B cell (primary cell): ENCODE data around the gene ASMTL. TPM values are rescaled to one million over a fixed set of nuclear protein-coding genes. Genes with fewer than 3 reads are reported as not detected.

Experiments
- ATAC-seq: fragments of 200-7000 bp; cut with Tn5 transposase; one replicate; pipeline ENCODE4 v1.10.0; 2021; ENCODE audit warnings: low read depth, mild to moderate bottlenecking, moderate number of reproducible peaks, moderate library complexity
- CTCF ChIA-PET: fragments of 350-600 bp; sonication (Branson Sonifier 250); formaldehyde crosslinking; loops from one replicate; lab custom pipeline; 2021; ENCODE audit warnings: antibody characterized with exemption, inconsistent platforms; lab: Charles Lee
- POLR2A ChIA-PET: fragments of 350-600 bp; sonication (Branson Sonifier 250); formaldehyde crosslinking; loops from one replicate; lab custom pipeline; 2021; ENCODE audit warnings: antibody characterized with exemption; lab: Charles Lee
- DNase-seq: peaks from one replicate; pipeline ENCODE4 v3.0.0; 2013
- H2AFZ ChIP-seq: 2 replicates; pipeline ENCODE4 v1.6.1; 2012; ENCODE audit warnings: mild to moderate bottlenecking, low read depth, low read length; ENCODE audit not compliant: insufficient read depth, poor library complexity, severe bottlenecking
- H3K27ac ChIP-seq, 2 donors: 1 replicate in 1 of 2; 2 replicates in 1 of 2; pipeline ENCODE4 v1.5.1; 2012 to 2013; ENCODE audit warnings: low read length in 2 of 2, mild to moderate bottlenecking in 2 of 2, moderate library complexity in 1 of 2
- H3K27me3 ChIP-seq, 4 experiments: fragments of 200-600 bp in 1 of 4; sonication (generic) in 1 of 4; replicated peaks in 1 of 4; 1 replicate in 2 of 4; 2 replicates in 2 of 4; pipeline versions ENCODE4 v1.6.1 to v1.7.0; 2013 to 2016; ENCODE audit warnings: low read length in 3 of 4, mild to moderate bottlenecking in 2 of 4, mixed read lengths in 1 of 4, moderate library complexity in 1 of 4; ENCODE audit not compliant: insufficient read depth in 4 of 4, control insufficient read depth in 3 of 4; ENCODE audit errors: control extremely low read depth in 1 of 4
- H3K36me3 ChIP-seq, 2 experiments: replicated peaks in 1 of 2; 1 replicate in 1 of 2; 2 replicates in 1 of 2; pipeline versions ENCODE4 v1.6.1 to v1.7.1; 2013; ENCODE audit warnings: low read length in 1 of 2; ENCODE audit not compliant: insufficient read depth in 2 of 2, control insufficient read depth in 1 of 2; ENCODE audit errors: control extremely low read depth in 1 of 2, extremely low read depth in 1 of 2
- H3K4me1 ChIP-seq, 2 donors: fragments of 200-600 bp in 1 of 2; sonication (generic) in 1 of 2; 1 replicate in 1 of 2; 2 replicates in 1 of 2; pipeline versions ENCODE4 v1.5.1 to v1.6.1; 2013 to 2017; ENCODE audit warnings: low read length in 2 of 2; ENCODE audit not compliant: control insufficient read depth in 2 of 2, insufficient read depth in 2 of 2
- H3K4me2 ChIP-seq: replicated peaks from 2 replicates; pipeline ENCODE3; 2012; ENCODE audit warnings: mild to moderate bottlenecking, low read depth, low read length; ENCODE audit not compliant: poor library complexity, severe bottlenecking
- H3K4me3 ChIP-seq, 5 experiments: fragments of 200-600 bp in 1 of 5; sonication (generic) in 1 of 5; 1 replicate in 3 of 5; 2 replicates in 2 of 5; pipeline versions ENCODE4 v1.5.1 to v1.7.0; 2011 to 2016; ENCODE audit warnings: low read length in 4 of 5, mild to moderate bottlenecking in 4 of 5, low read depth in 2 of 5, control low read depth in 1 of 5, moderate library complexity in 1 of 5; ENCODE audit not compliant: insufficient read depth in 1 of 5; ENCODE audit errors: control extremely low read depth in 1 of 5, extremely low read depth in 1 of 5
- H3K79me2 ChIP-seq: fragments of 200-600 bp; sonication (generic); one replicate; pipeline ENCODE4 v1.6.0; 2016; ENCODE audit warnings: low read length; ENCODE audit not compliant: control insufficient read depth, insufficient read depth
- H3K9ac ChIP-seq: fragments of 200-600 bp; sonication (generic); 2 replicates; pipeline ENCODE4 v1.6.1; 2017; ENCODE audit warnings: mild to moderate bottlenecking, low read length, moderate library complexity
- H3K9me3 ChIP-seq, 3 donors: one replicate each; pipeline versions ENCODE4 v1.6.1 to v1.7.1; 2013; ENCODE audit warnings: low read length in 2 of 3; ENCODE audit not compliant: control insufficient read depth in 2 of 3, insufficient read depth in 1 of 3; ENCODE audit errors: control extremely low read depth in 1 of 3
- H4K20me1 ChIP-seq: 2 replicates; pipeline ENCODE4 v1.6.0; 2012; ENCODE audit warnings: mild to moderate bottlenecking, low read length; ENCODE audit not compliant: insufficient read depth, control insufficient read depth, poor library complexity, severe bottlenecking
- H3K27ac Mint-ChIP-seq: one replicate; pipeline ENCODE4 v1.8.0; 2021; ENCODE audit warnings: mixed read lengths
- H3K27me3 Mint-ChIP-seq: one replicate; pipeline ENCODE4 v1.8.0; 2021; ENCODE audit warnings: mixed read lengths
- H3K4me1 Mint-ChIP-seq: one replicate; pipeline ENCODE4 v1.8.0; 2021; ENCODE audit warnings: mixed read lengths
- H3K4me3 Mint-ChIP-seq: one replicate; pipeline ENCODE4 v1.8.0; 2021; ENCODE audit warnings: mixed read lengths
- H3K9me3 Mint-ChIP-seq: one replicate; pipeline ENCODE4 v1.8.0; 2022; ENCODE audit warnings: mixed read lengths; ENCODE audit not compliant: insufficient read depth
- EZH2 ChIP-seq: IDR thresholded peaks from 2 replicates; pipeline ENCODE4 v1.6.1; 2012; ENCODE audit warnings: borderline replicate concordance, low read depth, mild to moderate bottlenecking, moderate library complexity, low read length; ENCODE audit not compliant: insufficient read depth, poor library complexity, severe bottlenecking
- WGBS: methylation state at CpG from one replicate; pipeline ENCODE4 v1.1.5; 2013; ENCODE audit warnings: missing lambda C conversion rate; ENCODE audit not compliant: insufficient coverage; 5-methylcytosine and 5-hydroxymethylcytosine counted together
- intact Hi-C: fragments of 100-400 bp; cut with micrococcal nuclease; formaldehyde crosslinking; loops from one replicate; pipeline ENCODE4 v1.10.0; 2022
- polyA plus RNA-seq: library from polyadenylated mRNA; depleted of rRNA; stranded (reverse); fragments of >200 nt; gene quantifications from 2 replicates; pipeline ENCODE4 v1.2.3, GENCODE V29; 2012
- total RNA-seq, 2 donors: library from RNA; stranded (reverse); fragments of 120-200 nt in 1 of 2; gene quantifications; 1 replicate in 1 of 2; 2 replicates in 1 of 2; pipeline versions ENCODE4 v1.2.3 to v1.2.4, GENCODE V29; 2013 to 2022
- TF ChIP-seq, protein P1 (sequence below): fragments of 200-600 bp; IDR thresholded peaks from one replicate; pipeline ENCODE4 v1.8.0; 2022; ENCODE audit warnings: antibody characterized with exemption, mild to moderate bottlenecking

ASMTL gene
- total and polyA plus RNA-seq, 2 donors (not counting 1 experiment from before 2014, with no cell fraction given), result 33.3 to 52.9 TPM

DNA sequence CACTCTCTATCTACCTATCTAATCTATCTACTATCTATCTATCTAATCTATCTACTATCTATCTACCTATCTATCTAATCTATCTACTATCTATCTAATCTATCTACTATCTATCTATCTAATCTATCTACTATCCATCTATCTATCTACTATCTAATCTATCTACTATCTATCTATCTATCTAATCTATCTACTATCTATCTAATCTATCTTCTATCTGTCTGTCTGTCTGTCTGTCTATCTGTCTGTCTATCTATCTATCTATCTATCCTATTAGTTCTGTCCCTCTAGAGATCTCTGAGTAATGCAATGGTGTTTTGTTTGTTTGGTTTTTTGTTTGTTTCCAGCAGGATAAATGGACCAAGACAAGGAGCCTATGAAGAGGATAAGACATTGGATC lies 9.4 kb upstream of the ASMTL start:
- no peak for ATAC-seq
- intact Hi-C loops, result no loop called here

DNA sequence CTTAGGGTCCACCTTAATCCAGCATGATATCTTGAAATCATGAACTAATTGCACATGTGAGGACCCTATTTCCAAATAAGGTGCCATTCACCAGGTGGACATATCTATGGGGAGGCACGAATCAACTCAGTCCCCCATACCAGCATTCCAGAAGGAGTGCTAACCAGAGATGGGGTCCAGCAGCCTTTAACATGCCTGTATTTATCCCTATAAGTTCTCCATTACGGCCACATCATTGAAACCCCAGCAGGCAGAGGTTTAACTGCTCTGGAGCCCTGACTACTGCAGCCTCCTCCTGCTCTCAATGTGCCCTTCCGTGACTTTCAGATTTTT lies 3.2 kb upstream of the ASMTL start:
- peaks cover 21% of the 10 kb centered on the region for H3K4me1 Mint-ChIP-seq
- Histone ChIP-seq H4K20me1 (peaks cover 17% of the 10 kb centered on the region), H3K9ac (no peak overlapping the region), H3K4me1 (peaks cover 20 to 46% of the 10 kb centered on the region in 2 donors), H3K9me3 (no peaks in the 10 kb centered on the region), H3K27me3 (no peaks in the 10 kb centered on the region), H3K4me2 (no peak overlapping the region), H3K4me3 (no peak overlapping the region), H3K27ac (no peak overlapping the region), H3K36me3 (no peaks in the 10 kb centered on the region), H2AFZ (no peak overlapping the region), H3K79me2 (peaks cover 51% of the 10 kb centered on the region)
- peak overlapping the region; percentile 21 for H3K4me3 Mint-ChIP-seq
- 98% methylated on average over 3 of the region's 3 CpGs for WGBS
- TF ChIP-seq, protein P1, sequence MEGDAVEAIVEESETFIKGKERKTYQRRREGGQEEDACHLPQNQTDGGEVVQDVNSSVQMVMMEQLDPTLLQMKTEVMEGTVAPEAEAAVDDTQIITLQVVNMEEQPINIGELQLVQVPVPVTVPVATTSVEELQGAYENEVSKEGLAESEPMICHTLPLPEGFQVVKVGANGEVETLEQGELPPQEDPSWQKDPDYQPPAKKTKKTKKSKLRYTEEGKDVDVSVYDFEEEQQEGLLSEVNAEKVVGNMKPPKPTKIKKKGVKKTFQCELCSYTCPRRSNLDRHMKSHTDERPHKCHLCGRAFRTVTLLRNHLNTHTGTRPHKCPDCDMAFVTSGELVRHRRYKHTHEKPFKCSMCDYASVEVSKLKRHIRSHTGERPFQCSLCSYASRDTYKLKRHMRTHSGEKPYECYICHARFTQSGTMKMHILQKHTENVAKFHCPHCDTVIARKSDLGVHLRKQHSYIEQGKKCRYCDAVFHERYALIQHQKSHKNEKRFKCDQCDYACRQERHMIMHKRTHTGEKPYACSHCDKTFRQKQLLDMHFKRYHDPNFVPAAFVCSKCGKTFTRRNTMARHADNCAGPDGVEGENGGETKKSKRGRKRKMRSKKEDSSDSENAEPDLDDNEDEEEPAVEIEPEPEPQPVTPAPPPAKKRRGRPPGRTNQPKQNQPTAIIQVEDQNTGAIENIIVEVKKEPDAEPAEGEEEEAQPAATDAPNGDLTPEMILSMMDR, result no peak
- TF ChIP-seq EZH2, result no peak
- DNase-seq (no peak), ATAC-seq (no peak)
- POLR2A ChIA-PET, result no interaction called here
- CTCF ChIA-PET, result no interaction called here
- H3K27me3 Mint-ChIP-seq, result no peaks in the 10 kb centered on the region
- intact Hi-C loops, result loop anchor here (2.0 kb wide), 1 partner anchor 47 kb away; no protein-coding TSS in a partner anchor
- H3K9me3 Mint-ChIP-seq, result no peaks in the 10 kb centered on the region
- peak overlapping the region; percentile 57 for H3K27ac Mint-ChIP-seq

More for the DNA sequence above, 9.4 kb upstream of the ASMTL start:
- Histone ChIP-seq H3K27ac (no peak overlapping the region), H2AFZ (no peak overlapping the region), H3K4me3 (no peak overlapping the region), H3K9ac (no peak overlapping the region), H3K36me3 (peaks cover 0 to 41% of the 10 kb centered on the region in 2 experiments), H3K4me2 (no peak overlapping the region), H3K27me3 (no peaks in the 10 kb centered on the region), H3K9me3 (peaks cover 0 to 5% (median 0%) of the 10 kb centered on the region in 3 donors), H3K79me2 (peaks cover 43% of the 10 kb centered on the region), H3K4me1 (peaks cover 34 to 51% of the 10 kb centered on the region in 2 donors), H4K20me1 (peaks cover 45% of the 10 kb centered on the region)
- ChIA-PET CTCF (no interaction called here), POLR2A (no interaction called here)
- no peaks in the 10 kb centered on the region for H3K9me3 Mint-ChIP-seq
- H3K4me1 Mint-ChIP-seq, result peaks cover 39% of the 10 kb centered on the region
- H3K4me3 Mint-ChIP-seq, result no peak overlapping the region
- H3K27ac Mint-ChIP-seq, result no peak overlapping the region
- H3K27me3 Mint-ChIP-seq, result no peaks in the 10 kb centered on the region
- no peak for TF ChIP-seq EZH2
- TF ChIP-seq, protein P1, result no peak
- DNase-seq, result no peak
